GM12878 (cell line): ENCODE measurements around the gene APLP1. TPM values are rescaled to one million over a fixed set of nuclear protein-coding genes. Genes with fewer than 3 reads are reported as not detected.

Experiments used
- ATAC-seq: fragments of 200-7000 bp; cut with Tn5 transposase; 3 replicates; pipeline ENCODE4 v1.9.1; 2020; ENCODE audit warnings: mild to moderate bottlenecking, moderate library complexity
- BruUV-seq: library from RNA; stranded (reverse); fragments of 400-500 nt; replicated peaks from 2 replicates; lab custom pipeline; 2021; lab: Mats Ljungman, UMichigan
- CTCF ChIA-PET: fragments of 300-600 bp; sonication (Branson Sonifier 250); formaldehyde crosslinking; extraction: SDS; loops from one replicate; lab custom pipeline; 2021; ENCODE audit warnings: inconsistent platforms; lab: Yijun Ruan, JAX
- POLR2A ChIA-PET: fragments of 350-600 bp; formaldehyde crosslinking; extraction: SDS; loops from one replicate; lab custom pipeline; 2021; ENCODE audit warnings: inconsistent platforms; lab: Charles Lee
- RAD21 ChIA-PET: fragments of 300-600 bp; sonication (Branson Sonifier 250); formaldehyde crosslinking; loops from one replicate; lab custom pipeline; 2023; ENCODE audit warnings: antibody characterized with exemption; ENCODE audit not compliant: unreplicated experiment; lab: Charles Lee
- SMC1A ChIA-PET: fragments of 300-600 bp; sonication (Branson Sonifier 250); formaldehyde crosslinking; loops from one replicate; lab custom pipeline; 2023; ENCODE audit not compliant: unreplicated experiment, uncharacterized antibody; lab: Charles Lee
- DNase-seq: peaks from one replicate; pipeline ENCODE4 v3.0.0-alpha.2; 2011; ENCODE audit warnings: low read depth, low spot score
- FAIRE-seq: peaks from 3 replicates; lab custom pipeline; 2011; peaks lifted over from hg19 to GRCh38; lab: Jason Lieb, UNC
- H2AFZ ChIP-seq: 2 replicates; pipeline ENCODE4 v1.6.0; 2011; ENCODE audit warnings: low read depth, low read length, control low read depth; ENCODE audit not compliant: control insufficient read depth
- H3K27ac ChIP-seq: 2 replicates; pipeline ENCODE4 v1.5.1; 2011; ENCODE audit warnings: control low read depth; ENCODE audit not compliant: control insufficient read depth, insufficient read depth
- H3K27me3 ChIP-seq, 2 experiments: replicated peaks in 1 of 2; 2 replicates each; pipeline versions ENCODE4 v1.6.0 to v1.6.1; 2011; ENCODE audit warnings: low read length in 1 of 2; ENCODE audit not compliant: control insufficient read depth in 2 of 2, insufficient read depth in 2 of 2
- H3K36me3 ChIP-seq, 2 experiments: 2 replicates each; pipeline ENCODE4 v1.5.1; 2011; ENCODE audit warnings: low read length in 1 of 2; ENCODE audit not compliant: control insufficient read depth in 2 of 2, insufficient read depth in 2 of 2
- H3K4me1 ChIP-seq: 2 replicates; pipeline ENCODE4 v1.6.1; 2011; ENCODE audit warnings: mild to moderate bottlenecking, low read length, moderate library complexity, mixed read lengths; ENCODE audit not compliant: control insufficient read depth, insufficient read depth
- H3K4me2 ChIP-seq: 2 replicates; pipeline ENCODE4 v1.6.0; 2011; ENCODE audit warnings: control low read depth; ENCODE audit not compliant: control insufficient read depth, insufficient read depth
- H3K4me3 ChIP-seq: fragments of 200-600 bp; sonication (generic); 2 replicates; pipeline ENCODE4 v1.5.1; 2016
- H3K79me2 ChIP-seq: 2 replicates; pipeline ENCODE4 v1.6.0; 2011; ENCODE audit warnings: low read length; ENCODE audit not compliant: control insufficient read depth, insufficient read depth
- H3K9ac ChIP-seq: 2 replicates; pipeline ENCODE4 v1.8.0; 2011; ENCODE audit warnings: low read length, control low read depth, mixed read lengths; ENCODE audit not compliant: control insufficient read depth, insufficient read depth
- H3K9me3 ChIP-seq: replicated peaks from 3 replicates; pipeline ENCODE4 v1.5.1; 2011; ENCODE audit warnings: mild to moderate bottlenecking, low read length; ENCODE audit not compliant: control insufficient read depth, insufficient read depth
- H4K20me1 ChIP-seq: 2 replicates; pipeline ENCODE4 v1.6.0; 2011; ENCODE audit not compliant: control insufficient read depth, insufficient read depth
- ESRRA ChIP-seq: IDR thresholded peaks from 2 replicates; pipeline ENCODE4 v1.6.1; 2012; ENCODE audit warnings: mild to moderate bottlenecking, low read length, improper control_type of control experiment
- POU2F2 ChIP-seq: IDR thresholded peaks from 3 replicates; pipeline ENCODE4 v1.6.1; 2011; ENCODE audit warnings: low read depth, mild to moderate bottlenecking, low read length, borderline replicate concordance
- SRF ChIP-seq, 2 experiments: IDR thresholded peaks; 2 replicates each; pipeline ENCODE4 v1.6.1; 2011; ENCODE audit warnings: low read depth in 2 of 2, low read length in 2 of 2, mild to moderate bottlenecking in 1 of 2, moderate library complexity in 1 of 2
- ZNF24 ChIP-seq: fragments of 450-650 bp; IDR thresholded peaks from 2 replicates; pipeline ENCODE4 v1.6.1; 2017; ENCODE audit warnings: antibody characterized with exemption, mild to moderate bottlenecking
- WGBS: methylation state at CpG from one replicate; pipeline ENCODE4 v1.1.6; 2016; ENCODE audit warnings: low lambda C conversion rate; ENCODE audit not compliant: insufficient replicate concordance, insufficient coverage; ENCODE audit errors: missing lambda C conversion rate; 5-methylcytosine and 5-hydroxymethylcytosine counted together
- in situ Hi-C: fragments of 300-500 bp; cut with MboI; formaldehyde crosslinking; loops from 9 replicates; pipeline ENCODE4 v1.14.3; 2018; ENCODE audit warnings: mixed read lengths
- intact Hi-C: fragments of 100-400 bp; cut with micrococcal nuclease; formaldehyde crosslinking; loops from one replicate; pipeline ENCODE4 v1.14.2; 2022; ENCODE audit not compliant: unreplicated experiment
- polyA plus RNA-seq, 11 experiments: library from polyadenylated mRNA; depleted of rRNA in 4 of 11; unstranded in 6 of 11; stranded (reverse) in 5 of 11; fragments of >200 nt; fragmentation: Nextera tagmentation in 4 of 11; fragmentation: Illumina TruSeq in 1 of 11; extraction: Ambion mirVana in 4 of 11; extraction: Trizol in 1 of 11; gene quantifications; 1 replicate in 1 of 11; 2 replicates in 10 of 11; pipeline versions ENCODE4 v1.2.1 to v1.2.3, GENCODE V29; 2011 to 2016; ENCODE audit warnings: inconsistent platforms in 2 of 11, missing spikeins in 2 of 11, low read depth in 1 of 11
- total RNA-seq, 4 experiments: library from RNA; depleted of rRNA in 3 of 4; stranded (reverse); fragments of >200 nt in 3 of 4; fragmentation: Illumina TruSeq in 1 of 4; extraction: Trizol in 1 of 4; gene quantifications; 2 replicates each; pipeline versions ENCODE4 v1.2.1 to v1.2.3, GENCODE V29; 2013 to 2021
- TF ChIP-seq, protein P1 (sequence below): IDR thresholded peaks from 2 replicates; pipeline ENCODE4 v1.6.1; 2012; ENCODE audit warnings: low read length, inconsistent platforms

Gene APLP1
- total and polyA plus RNA-seq, 10 of the 15 experiments (the other 5 are each of a cell fraction or from before 2014, with no cell fraction given) = 0.07 to 2.2 (median 0.91) TPM; not detected in 1

DNA sequence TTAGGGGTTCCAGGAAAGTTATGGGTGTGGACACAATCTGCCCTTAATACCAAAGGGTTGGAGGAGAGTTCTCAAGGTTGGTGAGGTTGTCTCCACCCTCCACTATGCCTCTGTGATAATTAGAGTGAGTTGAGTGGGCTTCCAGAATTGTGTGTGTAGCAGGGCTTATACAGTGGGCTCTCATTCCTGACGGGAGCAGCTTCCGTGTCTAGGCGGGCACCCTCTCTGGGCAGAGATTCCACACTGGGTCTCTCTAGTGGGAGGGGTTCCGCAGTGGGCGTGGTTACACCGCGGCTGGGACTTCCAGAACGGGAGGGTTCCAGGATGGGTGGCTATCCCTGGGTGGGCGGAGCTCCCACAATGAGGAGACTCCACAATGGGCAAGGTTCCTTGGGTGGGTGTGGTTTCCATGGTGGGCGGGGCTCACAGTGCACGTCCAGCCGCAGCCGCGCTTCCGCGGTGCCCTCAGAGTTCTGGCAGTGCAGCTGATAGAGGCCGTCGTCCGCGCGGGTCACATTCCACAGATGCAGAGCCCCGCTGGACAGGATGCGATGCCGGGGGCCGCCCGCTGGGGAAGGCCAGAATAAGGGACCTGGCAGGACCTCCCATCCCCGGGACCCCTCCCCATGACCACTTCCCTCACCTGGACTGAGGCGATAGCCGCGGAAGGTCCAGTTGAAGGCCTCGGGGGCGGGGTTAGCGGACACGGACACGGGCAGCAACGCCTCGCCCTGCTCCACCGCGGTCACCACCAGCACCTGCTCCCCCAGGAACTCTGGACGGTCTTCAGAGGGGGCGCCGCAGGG is 24.5 kb upstream of the APLP1 start:
- H3K27me3 ChIP-seq = peaks cover 3 to 5% of the 10 kb centered on the region in 2 experiments; a peak in 3 of 4 replicates
- in situ Hi-C loops (no loop called here), intact Hi-C loops (no loop called here)
- ChIA-PET POLR2A (no interaction called here), RAD21 (no interaction called here), CTCF (no interaction called here), SMC1A (no interaction called here)
- H3K9ac ChIP-seq = no peak overlapping the region
- no peak for DNase-seq
- H3K9me3 ChIP-seq = no peaks in the 10 kb centered on the region; the same call in 2 of the 3 replicates
- no peaks in the 10 kb centered on the region for H3K4me1 ChIP-seq
- 47% methylated on average over 42 of the region's 42 CpGs for WGBS
- no peaks in the 10 kb centered on the region for H3K36me3 ChIP-seq
- no peaks in the 10 kb centered on the region for H3K79me2 ChIP-seq
- H3K4me2 ChIP-seq = no peak overlapping the region
- FAIRE-seq = no peak
- H4K20me1 ChIP-seq = no peaks in the 10 kb centered on the region
- no peak overlapping the region for H2AFZ ChIP-seq
- no peak overlapping the region for H3K27ac ChIP-seq
- no peak overlapping the region for H3K4me3 ChIP-seq
- BruUV-seq = no TSS peak
- TF ChIP-seq POU2F2 (no peak), ESRRA (no peak), ZNF24 (no peak), SRF (IDR thresholded peaks at IDR 0.05; ENCODE audit: low read depth in 2 of 2, low read length in 2 of 2) (no peak)
- TF ChIP-seq, protein P1, sequence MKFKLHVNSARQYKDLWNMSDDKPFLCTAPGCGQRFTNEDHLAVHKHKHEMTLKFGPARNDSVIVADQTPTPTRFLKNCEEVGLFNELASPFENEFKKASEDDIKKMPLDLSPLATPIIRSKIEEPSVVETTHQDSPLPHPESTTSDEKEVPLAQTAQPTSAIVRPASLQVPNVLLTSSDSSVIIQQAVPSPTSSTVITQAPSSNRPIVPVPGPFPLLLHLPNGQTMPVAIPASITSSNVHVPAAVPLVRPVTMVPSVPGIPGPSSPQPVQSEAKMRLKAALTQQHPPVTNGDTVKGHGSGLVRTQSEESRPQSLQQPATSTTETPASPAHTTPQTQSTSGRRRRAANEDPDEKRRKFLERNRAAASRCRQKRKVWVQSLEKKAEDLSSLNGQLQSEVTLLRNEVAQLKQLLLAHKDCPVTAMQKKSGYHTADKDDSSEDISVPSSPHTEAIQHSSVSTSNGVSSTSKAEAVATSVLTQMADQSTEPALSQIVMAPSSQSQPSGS = no peak
- ATAC-seq = no peak
